A673 (cell line): ENCODE data around the gene RABL6. TPM values are rescaled to one million over a fixed set of nuclear protein-coding genes. Genes with fewer than 3 reads are reported as not detected.

Source experiments
- BruUV-seq: library from RNA; stranded (reverse); fragments of 400-500 nt; replicated peaks from 2 replicates; lab custom pipeline; 2021; lab: Mats Ljungman, UMichigan
- CTCF ChIA-PET: fragments of 300-600 bp; sonication (Branson Sonifier 250); formaldehyde crosslinking; loops from one replicate; lab custom pipeline; 2022; ENCODE audit warnings: antibody characterized with exemption; lab: Charles Lee
- POLR2A ChIA-PET: fragments of 300-600 bp; sonication (Branson Sonifier 250); formaldehyde crosslinking; loops from one replicate; lab custom pipeline; 2022; ENCODE audit warnings: antibody characterized with exemption; ENCODE audit not compliant: low non-redundant PET; lab: Charles Lee
- DNase-seq: peaks from one replicate; pipeline ENCODE4 v3.0.0-alpha.2; 2015; ENCODE audit warnings: low spot score
- H3K27ac ChIP-seq: fragments of 200-600 bp; sonication (generic); 2 replicates; pipeline ENCODE4 v1.5.1; 2016; ENCODE audit warnings: mixed run types, low read depth, mild to moderate bottlenecking, mixed read lengths, antibody characterized with exemption, low read length; ENCODE audit not compliant: poor library complexity, severe bottlenecking
- H3K27me3 ChIP-seq: fragments of 200-600 bp; sonication (generic); replicated peaks from 2 replicates; pipeline ENCODE4 v1.6.1; 2017; ENCODE audit warnings: mixed run types, low read depth, mild to moderate bottlenecking, mixed read lengths, antibody characterized with exemption, low read length; ENCODE audit not compliant: insufficient read depth, poor library complexity
- H3K36me3 ChIP-seq: fragments of 200-600 bp; sonication (generic); 2 replicates; pipeline ENCODE4 v1.6.1; 2016; ENCODE audit warnings: mixed run types, mild to moderate bottlenecking, mixed read lengths, antibody characterized with exemption, low read length; ENCODE audit not compliant: insufficient read depth, poor library complexity, severe bottlenecking
- H3K4me1 ChIP-seq: fragments of 200-600 bp; sonication (generic); 2 replicates; pipeline ENCODE4 v1.6.1; 2017; ENCODE audit warnings: mixed run types, mild to moderate bottlenecking, mixed read lengths, antibody characterized with exemption, low read length; ENCODE audit not compliant: insufficient read depth, poor library complexity, severe bottlenecking
- H3K4me3 ChIP-seq: fragments of 200-600 bp; sonication (generic); 2 replicates; pipeline ENCODE4 v1.5.1; 2016; ENCODE audit warnings: low read depth, mixed run types, mild to moderate bottlenecking, mixed read lengths, low read length; ENCODE audit not compliant: poor library complexity, severe bottlenecking
- H3K9me3 ChIP-seq: fragments of 200-600 bp; sonication (generic); 2 replicates; pipeline ENCODE4 v1.6.1; 2016; ENCODE audit warnings: mixed run types, low read depth, mild to moderate bottlenecking, mixed read lengths, antibody characterized with exemption, low read length; ENCODE audit not compliant: poor library complexity, severe bottlenecking
- EZH2 ChIP-seq: fragments of 200-600 bp; sonication (generic); IDR thresholded peaks from 2 replicates; pipeline ENCODE4 v1.6.1; 2017; ENCODE audit warnings: borderline replicate concordance, low read depth, mild to moderate bottlenecking, mixed read lengths, antibody characterized with exemption, low read length; ENCODE audit not compliant: poor library complexity, severe bottlenecking
- intact Hi-C: fragments of 100-400 bp; cut with micrococcal nuclease; formaldehyde crosslinking; loops from one replicate; pipeline ENCODE4 v1.10.0; 2022; ENCODE audit not compliant: unreplicated experiment
- total RNA-seq: library from RNA; stranded (reverse); gene quantifications from 2 replicates; pipeline ENCODE4 v1.2.3, GENCODE V29; 2021
- TF ChIP-seq, protein P1 (sequence below): fragments of 300-800, 200-600 bp; sonication (generic); conservative IDR thresholded peaks from 2 replicates; pipeline ENCODE4 v1.5.1; 2017; ENCODE audit warnings: low read depth, mild to moderate bottlenecking, antibody characterized with exemption, low read length, moderate library complexity, mixed read lengths

RABL6 gene
- total RNA-seq, 1 experiment from 2014 or later: 210 TPM

DNA sequence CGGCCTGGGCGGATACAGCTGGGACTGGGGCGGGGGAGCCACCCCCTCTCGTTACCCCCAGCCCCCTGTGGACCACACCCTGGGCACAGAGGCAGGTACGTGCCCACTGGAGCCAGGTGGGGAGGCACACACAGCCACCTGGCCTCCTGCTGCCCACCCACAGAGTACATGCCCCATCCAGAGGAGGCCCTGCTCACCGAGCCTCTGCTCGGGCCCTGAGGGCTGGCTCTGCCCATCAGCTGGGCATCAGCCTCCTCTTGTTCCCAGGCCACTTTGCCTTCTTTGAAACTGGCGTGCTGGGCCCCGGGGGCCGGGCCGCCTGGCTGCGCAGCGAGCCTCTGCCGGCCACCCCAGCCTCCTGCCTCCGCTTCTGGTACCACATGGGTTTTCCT, 50.7 kb downstream of the RABL6 start:
- Histone ChIP-seq H3K4me1 (no peaks in the 10 kb centered on the region), H3K27me3 (no peaks in the 10 kb centered on the region), H3K4me3 (no peak overlapping the region), H3K9me3 (no peaks in the 10 kb centered on the region), H3K36me3 (peaks cover 28% of the 10 kb centered on the region), H3K27ac (no peak overlapping the region)
- intact Hi-C loops: no loop called here
- no TSS peak for BruUV-seq
- DNase-seq: no peak
- ChIA-PET POLR2A (no interaction called here), CTCF (no interaction called here)
- TF ChIP-seq, protein P1, sequence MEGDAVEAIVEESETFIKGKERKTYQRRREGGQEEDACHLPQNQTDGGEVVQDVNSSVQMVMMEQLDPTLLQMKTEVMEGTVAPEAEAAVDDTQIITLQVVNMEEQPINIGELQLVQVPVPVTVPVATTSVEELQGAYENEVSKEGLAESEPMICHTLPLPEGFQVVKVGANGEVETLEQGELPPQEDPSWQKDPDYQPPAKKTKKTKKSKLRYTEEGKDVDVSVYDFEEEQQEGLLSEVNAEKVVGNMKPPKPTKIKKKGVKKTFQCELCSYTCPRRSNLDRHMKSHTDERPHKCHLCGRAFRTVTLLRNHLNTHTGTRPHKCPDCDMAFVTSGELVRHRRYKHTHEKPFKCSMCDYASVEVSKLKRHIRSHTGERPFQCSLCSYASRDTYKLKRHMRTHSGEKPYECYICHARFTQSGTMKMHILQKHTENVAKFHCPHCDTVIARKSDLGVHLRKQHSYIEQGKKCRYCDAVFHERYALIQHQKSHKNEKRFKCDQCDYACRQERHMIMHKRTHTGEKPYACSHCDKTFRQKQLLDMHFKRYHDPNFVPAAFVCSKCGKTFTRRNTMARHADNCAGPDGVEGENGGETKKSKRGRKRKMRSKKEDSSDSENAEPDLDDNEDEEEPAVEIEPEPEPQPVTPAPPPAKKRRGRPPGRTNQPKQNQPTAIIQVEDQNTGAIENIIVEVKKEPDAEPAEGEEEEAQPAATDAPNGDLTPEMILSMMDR: no peak
- TF ChIP-seq EZH2: no peak

DNA sequence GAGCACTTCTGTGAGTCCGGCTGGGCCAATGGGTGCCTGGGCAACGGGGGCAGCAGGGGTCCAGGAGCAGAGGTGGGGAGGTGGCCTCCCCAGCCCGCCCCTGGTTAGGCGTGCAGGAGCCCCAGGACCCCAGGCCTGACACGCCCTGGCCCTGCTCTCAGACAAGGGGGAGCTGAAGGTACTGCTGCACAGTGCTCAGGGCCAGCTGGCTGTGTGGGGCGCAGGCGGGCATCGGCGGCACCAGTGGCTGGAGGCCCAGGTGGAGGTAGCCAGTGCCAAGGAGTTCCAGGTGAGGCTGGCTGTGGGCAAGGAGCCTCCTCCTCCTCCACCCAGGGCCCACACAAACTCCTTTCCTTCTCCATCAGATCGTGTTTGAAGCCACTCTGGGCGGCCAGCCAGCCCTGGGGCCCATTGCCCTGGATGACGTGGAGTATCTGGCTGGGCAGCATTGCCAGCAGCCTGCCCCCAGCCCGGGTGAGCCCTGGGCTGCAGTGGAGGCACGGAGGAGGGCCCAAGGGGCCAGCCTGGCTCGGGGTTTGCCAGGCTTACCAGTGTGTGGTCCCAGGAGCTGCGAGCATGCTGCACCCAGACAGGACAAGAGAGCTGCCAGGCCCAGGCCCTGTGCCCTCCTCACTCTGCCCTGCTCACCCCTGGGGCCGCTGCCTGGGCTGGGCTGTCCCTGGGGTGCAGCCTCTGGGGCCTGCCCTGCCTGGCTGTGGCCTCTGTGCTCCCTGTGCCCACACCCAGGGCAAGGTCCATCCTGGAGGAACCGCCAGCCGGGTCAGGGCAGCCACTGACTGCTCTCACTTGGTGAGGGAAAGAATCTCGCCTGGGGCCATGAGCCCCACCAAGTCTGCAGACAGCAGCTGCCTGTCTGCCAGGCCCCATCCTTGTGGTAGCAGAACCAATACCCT, 51.4 kb downstream of the RABL6 start:
- CTCF ChIA-PET: no interaction called here
- peaks cover 34% of the 10 kb centered on the region for H3K36me3 ChIP-seq
- no peak for DNase-seq
- POLR2A ChIA-PET: no interaction called here
- H3K4me1 ChIP-seq: no peaks in the 10 kb centered on the region
- intact Hi-C loops: no loop called here
- BruUV-seq: no TSS peak
- no peaks in the 10 kb centered on the region for H3K9me3 ChIP-seq
- H3K4me3 ChIP-seq: no peak overlapping the region
- no peak overlapping the region for H3K27ac ChIP-seq
- H3K27me3 ChIP-seq: no peaks in the 10 kb centered on the region
- TF ChIP-seq EZH2: no peak
- TF ChIP-seq, protein P1: no peak

DNA sequence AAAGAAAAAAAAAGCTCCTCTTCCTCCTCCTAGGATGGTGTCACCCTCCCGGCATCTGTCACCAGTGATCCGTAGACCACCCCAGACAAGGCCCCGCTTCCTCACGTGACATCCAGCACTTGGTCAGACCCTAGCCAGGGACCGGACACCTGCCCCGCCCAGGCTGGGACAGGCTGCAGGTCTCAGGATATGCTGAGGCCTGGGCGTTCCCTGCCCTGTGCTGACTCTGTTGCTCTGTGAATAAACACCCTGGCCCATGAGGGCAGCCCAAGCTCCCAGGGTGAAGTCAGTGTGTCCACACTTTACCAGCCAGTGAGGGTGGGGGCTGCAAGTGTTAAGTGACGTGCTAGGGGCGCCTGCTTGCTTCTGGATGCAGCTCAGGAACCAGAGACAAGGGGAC, 52.8 kb downstream of the RABL6 start:
- no peak overlapping the region for H3K27ac ChIP-seq
- CTCF ChIA-PET: no interaction called here
- DNase-seq: no peak
- BruUV-seq: no TSS peak
- TF ChIP-seq, protein P1: no peak
- no peak for TF ChIP-seq EZH2
- no peaks in the 10 kb centered on the region for H3K4me1 ChIP-seq
- H3K9me3 ChIP-seq: no peaks in the 10 kb centered on the region
- POLR2A ChIA-PET: no interaction called here
- no peak overlapping the region for H3K4me3 ChIP-seq
- intact Hi-C loops: no loop called here
- H3K36me3 ChIP-seq: peaks cover 39% of the 10 kb centered on the region
- H3K27me3 ChIP-seq: no peaks in the 10 kb centered on the region
